ENCODE measurements around the gene WWOX.
"Not testable (repeated sequence)": the region's sequence is repeated elsewhere in the genome, so short reads cannot be mapped to it uniquely, and the experiment has no call there.

The WWOX gene

GRCh38 chr16:78099271-78100111 is at the start of gene WWOX:
Gene WWOX, plus strand, starts transcription at chr16:78099654.
- peak; percentile 81 to 98 for DNase-seq

DNA sequence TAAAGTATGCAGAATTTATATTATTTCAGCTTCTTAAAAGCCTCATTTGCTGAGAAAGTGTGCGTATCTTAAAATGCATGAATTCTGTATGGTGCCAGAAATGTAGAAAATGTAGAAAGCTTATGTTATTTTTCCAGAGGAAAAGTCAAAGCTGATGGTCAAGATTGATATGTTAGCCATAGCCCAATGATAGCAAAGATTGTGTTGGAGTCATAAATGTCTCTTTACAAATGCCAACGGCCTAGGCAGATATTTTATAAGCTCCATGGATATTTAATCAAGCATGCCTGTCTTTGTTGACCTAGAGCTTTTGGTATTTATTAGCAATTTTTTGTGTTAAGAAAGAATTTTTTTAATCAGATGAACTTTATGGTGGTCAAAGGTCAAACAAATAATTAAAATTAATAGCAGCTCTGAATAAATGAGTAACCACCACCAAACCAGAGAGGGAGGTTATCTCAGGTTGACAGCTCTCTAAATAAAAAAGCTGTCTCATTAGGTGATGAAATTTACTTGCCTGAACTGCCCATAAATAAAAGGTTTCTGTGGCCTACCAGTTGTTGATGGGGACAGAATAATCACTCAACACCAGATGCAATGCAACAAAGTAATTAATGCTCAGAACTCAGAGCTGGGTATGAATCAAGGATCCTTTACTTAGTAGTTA is 48.6 kb upstream of the WWOX start:
- DNase-seq: no peak

- DNase-seq: no peak
These were observed 41.5 kb upstream of the WWOX start for GRCh38 chr16:78057803-78058564.

DNA sequence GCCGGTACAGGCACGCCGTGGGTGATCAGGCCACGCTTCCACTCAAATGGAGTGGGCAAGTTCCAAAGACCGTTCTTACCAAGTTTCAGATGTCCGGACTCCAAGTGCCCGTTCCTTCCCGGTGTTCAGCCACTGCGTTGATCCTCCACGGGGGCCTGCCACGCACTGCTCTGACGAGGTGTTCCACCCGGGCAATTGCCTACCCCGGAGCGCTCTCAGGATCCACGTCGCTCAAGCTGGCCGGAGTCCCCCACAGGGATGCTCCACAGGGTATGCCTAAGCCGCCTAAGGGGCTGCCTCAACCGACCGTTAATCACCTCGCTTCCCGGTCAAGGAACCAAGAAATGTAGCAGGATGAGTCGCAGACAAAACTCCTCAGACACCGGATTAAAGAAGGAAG is 39.6 kb upstream of the WWOX start:
- DNase-seq: not testable (repeated sequence)

DNA sequence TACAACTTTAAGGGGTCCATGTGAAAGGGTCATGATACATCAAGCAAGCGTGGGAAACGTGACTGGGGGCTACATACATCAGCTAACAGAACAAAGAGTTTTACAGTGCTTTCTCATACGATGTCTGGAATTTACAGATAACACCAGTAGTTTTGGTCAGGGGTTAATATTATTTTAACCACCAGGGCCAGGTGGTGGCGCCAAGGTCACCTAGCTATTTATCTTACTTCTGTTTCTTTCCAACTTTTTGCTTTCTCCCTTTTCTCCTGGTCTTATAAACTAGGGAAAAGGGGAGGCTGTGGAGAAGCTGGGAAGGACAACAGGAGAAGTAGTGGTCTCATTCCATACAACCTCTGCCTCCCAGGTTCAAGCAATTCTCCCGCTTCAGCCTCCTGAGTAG is 39.2 kb upstream of the WWOX start:
- no peak for DNase-seq

DNA sequence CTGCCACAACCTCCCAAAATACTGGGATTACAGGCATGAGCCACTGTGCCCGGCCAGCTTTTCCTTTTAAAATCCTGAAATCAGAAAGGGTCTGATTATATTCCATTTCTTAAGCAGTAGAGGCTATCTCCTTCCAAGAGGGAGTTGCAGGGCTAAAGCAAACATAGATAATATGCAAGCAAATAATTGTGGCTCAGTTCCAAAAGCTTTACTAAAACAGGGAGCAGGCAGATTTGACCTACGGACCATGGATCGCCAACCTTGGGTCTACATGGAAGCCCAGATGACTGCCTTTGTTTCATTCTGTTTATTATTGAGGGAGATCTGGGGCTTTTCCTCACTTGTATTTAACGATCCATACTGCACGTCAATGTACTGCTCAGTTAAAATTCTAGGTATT is 38.6 kb upstream of the WWOX start:
- no peak for DNase-seq

- DNase-seq: no peak
These were observed 34.1 kb upstream of the WWOX start for GRCh38 chr16:78065319-78065718.

- DNase-seq: no peak
These were observed 29.5 kb upstream of the WWOX start for GRCh38 chr16:78069913-78070312.

GRCh38 chr16:78072275-78072674 is 27.2 kb upstream of the WWOX start:
- DNase-seq: no peak

DNA sequence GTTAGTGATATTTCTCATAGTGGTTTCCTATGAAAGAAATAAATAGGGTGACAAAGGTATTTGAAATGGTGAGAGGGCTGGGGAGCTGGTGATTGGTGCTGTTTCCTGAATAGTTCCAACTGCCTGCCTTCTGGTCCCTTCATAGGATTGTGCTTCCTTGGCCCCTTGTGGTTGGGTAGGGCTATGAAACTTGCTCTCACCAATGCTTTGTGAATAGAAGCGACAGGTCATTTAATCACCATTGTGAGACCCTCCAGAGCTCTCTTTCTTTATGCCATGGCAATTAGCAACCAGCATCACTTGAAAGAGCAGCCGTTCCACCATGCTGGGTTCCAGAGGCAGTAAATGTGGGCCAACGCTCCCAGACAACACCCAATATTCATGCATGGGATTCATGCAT is 23.7 kb upstream of the WWOX start:
- no peak for DNase-seq

- no peak for DNase-seq
These were observed 18.1 kb upstream of the WWOX start for GRCh38 chr16:78081341-78081740.

DNA sequence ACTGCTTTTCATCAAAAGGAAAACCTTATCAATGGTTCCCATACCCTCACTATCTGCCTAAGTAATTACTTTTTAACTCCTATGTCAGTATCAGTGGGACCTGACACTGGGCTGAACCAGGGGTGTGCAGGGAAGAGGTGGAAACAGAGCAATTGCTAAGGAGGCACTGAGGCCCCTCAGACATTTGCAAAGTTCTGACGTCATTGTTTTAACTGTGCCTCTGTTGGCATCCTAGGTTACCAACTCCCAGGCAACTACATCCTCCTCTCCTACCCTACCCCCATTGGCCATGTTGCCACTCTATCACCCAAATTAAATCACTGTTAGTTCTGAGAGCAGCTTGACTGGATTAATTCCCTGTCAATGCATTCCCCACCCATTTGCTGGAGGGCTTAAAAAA is 8.0 kb upstream of the WWOX start:
- no peak for DNase-seq

DNA sequence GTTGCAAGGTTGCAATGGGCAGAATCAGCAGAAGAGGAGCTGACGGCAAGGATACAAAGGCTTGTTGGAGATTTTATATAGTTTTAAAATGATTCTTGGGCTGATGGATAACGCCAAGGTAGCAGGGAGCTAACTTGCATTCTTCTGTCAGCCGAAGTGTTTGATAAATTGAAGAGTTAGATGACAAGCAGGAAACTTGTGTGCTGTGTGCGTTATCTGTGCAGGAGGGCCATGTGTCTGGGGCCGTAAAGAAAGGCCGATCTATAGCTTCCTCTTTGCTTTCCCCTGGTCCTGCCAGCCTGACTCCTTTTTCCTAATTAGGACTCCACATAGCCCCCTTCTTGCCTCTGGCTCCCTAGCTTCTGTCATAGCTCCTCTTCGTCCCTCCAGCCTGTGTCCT is 6.7 kb upstream of the WWOX start:
- DNase-seq: no peak

DNA sequence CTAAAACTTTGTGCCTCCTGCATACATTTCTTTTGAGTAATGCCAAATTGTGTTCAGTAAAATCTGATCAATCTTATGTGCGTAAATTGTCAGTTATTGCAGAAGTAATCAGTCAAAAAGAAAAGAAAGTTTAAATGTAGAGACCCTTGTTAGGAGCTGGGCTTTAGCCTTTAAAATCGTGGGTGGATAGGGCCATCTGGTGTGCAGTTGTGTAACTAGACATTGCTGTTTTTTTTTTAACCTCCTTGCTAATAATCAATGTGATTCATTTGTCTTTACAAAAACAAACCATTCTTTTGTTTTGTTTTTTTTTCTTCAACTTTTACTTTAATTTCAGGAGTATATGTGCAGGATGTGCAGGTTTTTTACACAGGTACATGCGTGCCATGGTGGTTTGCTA is 5.3 kb upstream of the WWOX start:
- DNase-seq: no peak

- no peak for DNase-seq
These were observed 4.5 kb upstream of the WWOX start for GRCh38 chr16:78094998-78095397.

DNA sequence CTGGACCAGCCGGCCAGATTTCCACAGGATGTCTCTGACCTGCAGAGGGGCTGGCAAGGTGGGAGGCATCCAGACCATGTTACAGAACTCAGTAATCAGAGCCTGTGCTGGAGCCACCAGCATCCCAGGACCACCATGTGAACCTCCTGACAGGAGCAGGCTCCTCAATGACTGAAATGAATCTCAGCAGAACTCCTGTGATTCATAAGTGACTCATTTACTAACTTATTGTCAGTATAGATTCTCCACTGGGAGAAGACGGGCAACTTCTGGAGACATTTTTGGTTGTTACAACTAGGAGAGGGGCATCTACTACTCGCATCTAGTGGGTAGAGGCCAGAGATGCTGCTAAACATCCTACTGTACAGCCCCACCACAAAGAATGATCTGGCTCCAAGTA is 3.1 kb upstream of the WWOX start:
- no peak for DNase-seq

- DNase-seq: no peak
These were observed 1.9 kb upstream of the WWOX start for GRCh38 chr16:78097548-78097947.

GRCh38 chr16:78098087-78098486 is 1.4 kb upstream of the WWOX start:
- DNase-seq: no peak

DNA sequence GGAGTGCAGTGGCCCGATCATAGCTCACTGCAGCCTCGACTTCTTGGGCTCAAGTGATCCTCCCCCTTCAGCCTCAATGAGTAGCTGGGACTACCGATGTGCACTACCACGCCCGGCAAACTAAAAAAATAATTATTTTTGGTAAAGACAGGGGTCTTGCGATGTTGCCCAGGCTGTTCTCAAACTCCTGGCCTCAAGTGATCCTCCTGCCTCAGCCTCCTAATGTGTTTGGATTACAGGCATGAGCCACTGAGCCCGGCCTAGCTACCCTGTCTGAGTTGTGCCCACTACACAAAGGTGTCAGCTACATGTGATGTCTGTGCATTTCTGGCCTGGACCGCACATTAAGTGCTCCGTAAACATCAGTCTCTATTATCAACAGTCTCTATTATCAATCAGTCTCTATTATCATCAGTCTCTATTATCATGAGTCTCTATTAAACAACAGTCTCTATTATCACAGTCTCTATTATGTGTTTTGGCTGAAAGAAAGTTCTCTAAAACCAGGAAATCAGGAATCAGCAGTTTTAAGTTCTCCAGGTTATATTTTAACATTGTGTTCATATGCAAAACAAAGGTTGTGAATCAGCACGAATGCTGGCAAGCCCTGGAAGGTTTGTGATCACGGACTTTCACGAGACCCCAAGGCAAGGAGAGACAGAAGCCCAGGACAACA is 721 bp upstream of the WWOX start:
- no peak for DNase-seq

DNA sequence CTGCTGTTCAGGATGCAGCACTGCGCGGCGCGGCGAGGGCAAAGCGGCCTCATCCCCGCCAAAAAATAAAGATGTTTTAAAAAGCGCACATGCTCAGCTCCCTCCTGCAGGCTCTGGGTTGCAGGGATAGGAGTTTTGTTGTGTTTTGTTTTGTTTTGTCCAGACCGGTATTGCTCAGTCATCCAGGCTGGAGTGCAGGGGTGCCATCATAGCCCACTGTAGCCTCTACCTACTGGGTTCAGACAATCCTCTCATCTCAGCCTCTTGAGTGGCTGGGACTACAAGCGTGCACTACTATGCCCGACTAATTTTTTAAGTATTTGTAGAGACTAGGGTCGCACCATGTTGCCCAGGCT is 636 bp downstream of the WWOX start:
- no peak for DNase-seq

GRCh38 chr16:78102122-78102660 is 2.7 kb downstream of the WWOX start:
- DNase-seq: no peak

DNA sequence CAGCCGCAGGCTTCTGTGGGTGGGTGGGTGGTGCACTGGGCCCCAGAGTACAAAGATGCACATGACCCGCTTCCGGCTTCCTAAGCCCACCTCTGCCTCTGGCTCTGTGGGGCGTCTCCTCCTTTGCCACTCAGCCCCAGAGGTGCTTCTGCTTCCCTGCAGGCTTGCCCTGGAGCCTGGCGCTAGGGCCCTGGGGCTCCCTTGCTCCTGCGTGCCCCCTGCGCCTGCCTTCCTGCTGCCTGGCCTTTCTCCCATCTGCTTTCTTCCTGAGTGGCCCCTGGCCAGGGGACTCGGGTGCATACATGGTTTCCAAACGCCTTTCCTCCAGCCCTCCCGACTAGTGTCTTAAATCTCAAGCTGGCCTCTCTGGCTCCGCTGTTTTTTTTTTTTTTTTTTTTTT is 3.4 kb downstream of the WWOX start:
- DNase-seq: no peak

GRCh38 chr16:78105517-78105916 is 6.1 kb downstream of the WWOX start:
- no peak for DNase-seq

Data from bone marrow (tissue), 2 donors.